Erythroblast (primary cell): ENCODE measurements around the gene GPHA2.

Experiments used
- GATA1 ChIP-seq: IDR thresholded peaks from 2 replicates; pipeline ENCODE4 v1.6.1; 2011; ENCODE audit warnings: low read depth, mild to moderate bottlenecking, control low read depth, low read length, moderate library complexity
- POLR2A ChIP-seq: IDR thresholded peaks from 2 replicates; pipeline ENCODE4 v1.6.1; 2011; ENCODE audit warnings: mild to moderate bottlenecking, low read length

DNA sequence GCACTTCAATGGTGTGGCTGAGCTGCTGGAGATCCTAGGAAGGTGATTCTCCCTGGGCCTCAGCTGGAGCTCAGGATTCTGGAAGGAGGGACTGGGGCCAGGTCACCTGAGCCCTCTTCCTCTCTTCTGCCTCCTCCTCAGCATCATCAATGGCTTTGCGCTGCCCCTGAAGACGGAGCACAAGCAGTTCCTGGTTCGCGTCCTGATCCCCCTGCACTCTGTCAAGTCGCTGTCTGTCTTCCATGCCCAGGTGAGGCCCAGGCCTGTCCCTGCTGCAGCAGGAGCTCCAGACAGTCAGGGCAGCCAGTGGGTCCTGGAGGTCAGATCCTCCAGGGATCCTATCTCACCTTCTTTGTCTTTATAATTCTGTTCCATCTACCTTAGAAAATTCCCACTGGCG, 5.4 kb downstream of the GPHA2 start:
- TF ChIP-seq POLR2A (no peak), GATA1 (no peak)
